HG03025 (cell line): ENCODE measurements around the gene FOXK1.
"Not testable (repeated sequence)": the region's sequence is repeated elsewhere in the genome, so short reads cannot be mapped to it uniquely, and the experiment has no call there.

Experiments
- ATAC-seq: cut with Tn5 transposase; IDR thresholded peaks from one replicate; pipeline ENCODE4 v1.9.1; 2021; ENCODE audit warnings: mild to moderate bottlenecking, moderate library complexity; ENCODE audit not compliant: unreplicated experiment, low FRiP score

The FOXK1 gene

GRCh38 chr7:4794171-4794570, 112.1 kb downstream of the FOXK1 start:
- not testable (repeated sequence) for ATAC-seq

GRCh38 chr7:4794591-4795350, 112.7 kb downstream of the FOXK1 start:
- no peak for ATAC-seq

- no peak for ATAC-seq
These were observed 114.4 kb downstream of the FOXK1 start for GRCh38 chr7:4796453-4796852.

- no peak for ATAC-seq
These were observed 116.0 kb downstream of the FOXK1 start for GRCh38 chr7:4797858-4798705.

- no peak for ATAC-seq
These were observed 116.7 kb downstream of the FOXK1 start for GRCh38 chr7:4798706-4799235.

GRCh38 chr7:4799508-4800268, 117.6 kb downstream of the FOXK1 start:
- ATAC-seq = no peak

- no peak for ATAC-seq
These were observed 118.4 kb downstream of the FOXK1 start for GRCh38 chr7:4800487-4800886.

GRCh38 chr7:4800926-4801838, 119.1 kb downstream of the FOXK1 start:
- ATAC-seq = no peak

- no peak for ATAC-seq
These were observed 119.7 kb downstream of the FOXK1 start for GRCh38 chr7:4801839-4802231.

- not testable (repeated sequence) for ATAC-seq
These were observed 120.5 kb downstream of the FOXK1 start for GRCh38 chr7:4802577-4802976.

GRCh38 chr7:4803397-4804241, 121.5 kb downstream of the FOXK1 start:
- no peak for ATAC-seq

GRCh38 chr7:4805110-4805983, 123.3 kb downstream of the FOXK1 start:
- ATAC-seq = no peak

- no peak for ATAC-seq
These were observed 123.8 kb downstream of the FOXK1 start for GRCh38 chr7:4805984-4806300.

GRCh38 chr7:4806983-4807597, 125.0 kb downstream of the FOXK1 start:
- no peak for ATAC-seq

GRCh38 chr7:4807598-4808016, 125.5 kb downstream of the FOXK1 start:
- no peak for ATAC-seq

- no peak for ATAC-seq
These were observed 125.9 kb downstream of the FOXK1 start for GRCh38 chr7:4808026-4808425.

- no peak for ATAC-seq
These were observed 126.5 kb downstream of the FOXK1 start for GRCh38 chr7:4808565-4808964.
